ENCODE results near the gene HYAL3.

- TF ChIP-seq EP300 (IDR thresholded peaks at IDR 0.05) (no peak), POLR2AphosphoS5 (IDR thresholded peaks at IDR 0.05) (peak; percentile 91 to 96), POLR2A (IDR thresholded peaks at IDR 0.05) (peak in 3 of 4 donors; percentile 22 to 86 (median 67)), CTCF (IDR thresholded peaks at IDR 0.05) (peak in 2 of 6 experiments; percentile 31 to 38)
These were observed 28.9 kb upstream of the HYAL3 start, which contains the start of gene TUSC2 for GRCh38 chr3:50327943-50328691.

Data from upper lobe of left lung (tissue), 4 donors.